SK-N-MC (cell line): ENCODE measurements around the gene MARCOL.

ENCODE experiments used
- DNase-seq: peaks from one replicate; pipeline ENCODE4 v3.0.0-alpha.2; 2011; ENCODE audit warnings: low read depth, low spot score
- H3K27ac ChIP-seq: fragments of 200-600 bp; sonication (generic); 2 replicates; pipeline ENCODE4 v1.5.1; 2016; ENCODE audit warnings: mixed run types
- H3K36me3 ChIP-seq: fragments of 200-600 bp; sonication (generic); 2 replicates; pipeline ENCODE4 v1.6.1; 2017; ENCODE audit warnings: antibody characterized with exemption, low read length, mixed read lengths; ENCODE audit not compliant: insufficient read depth
- H3K4me3 ChIP-seq: fragments of 200-600 bp; sonication (generic); 2 replicates; pipeline ENCODE4 v1.5.1; 2016
- H3K9ac ChIP-seq: fragments of 200-600 bp; sonication (generic); 2 replicates; pipeline ENCODE4 v1.8.0; 2017; ENCODE audit warnings: mixed run types, mixed read lengths; ENCODE audit not compliant: insufficient read length
- H3K9me3 ChIP-seq: fragments of 200-600 bp; sonication (generic); 2 replicates; pipeline ENCODE4 v1.6.1; 2017; ENCODE audit warnings: low read depth, mild to moderate bottlenecking, antibody characterized with exemption, low read length, moderate library complexity, mixed read lengths
- EZH2 ChIP-seq: fragments of 200-600 bp; sonication (generic); IDR thresholded peaks from one replicate; pipeline ENCODE4 v1.6.1; 2017; ENCODE audit warnings: antibody characterized with exemption
- FOXP2 ChIP-seq: optimal IDR thresholded peaks from 2 replicates; pipeline ENCODE3; 2011; ENCODE audit warnings: mild to moderate bottlenecking, moderate library complexity; ENCODE audit not compliant: insufficient read depth; ENCODE audit errors: extremely low read length, control extremely low read depth
- POLR2AphosphoS5 ChIP-seq: IDR thresholded peaks from 2 replicates; pipeline ENCODE4 v1.6.1; 2012; ENCODE audit warnings: mild to moderate bottlenecking, low read depth, low read length, borderline replicate concordance

Gene MARCOL

GRCh38 chr5:148238418-148238794, at the start of gene MARCOL:
MARCOL (plus strand) TSS chr5:148238525; CDS start chr5:148238598, 73 bp downstream.
- no peak for DNase-seq
- TF ChIP-seq FOXP2 (no peak), EZH2 (no peak), POLR2AphosphoS5 (no peak)
- no peaks in the 10 kb centered on the region for H3K36me3 ChIP-seq
- no peak within 1 kb of the TSS for H3K4me3 ChIP-seq
- no peak within 1 kb of the TSS for H3K9ac ChIP-seq
- H3K9me3 ChIP-seq = no peaks in the 10 kb centered on the region
- no peak within 1 kb of the TSS for H3K27ac ChIP-seq

DNA sequence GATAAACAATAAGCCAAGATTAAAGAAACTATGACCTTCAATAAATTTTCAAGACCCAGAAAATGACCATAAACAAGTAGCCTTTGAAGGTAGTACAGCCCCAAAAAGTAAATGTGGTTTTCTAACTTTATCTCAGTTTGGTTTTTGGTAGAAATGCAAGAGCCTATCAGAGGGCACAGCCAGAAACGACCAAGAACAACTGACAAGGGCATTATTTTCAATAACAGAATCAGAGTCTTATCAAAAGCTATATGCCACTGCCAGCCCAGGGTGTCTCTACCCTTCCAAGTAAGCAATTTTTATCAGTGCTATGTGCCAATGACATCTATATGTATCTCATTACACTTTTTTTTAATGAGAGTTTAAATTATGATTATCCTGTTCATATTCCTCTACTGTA, 47.3 kb upstream of the MARCOL start:
- Histone ChIP-seq H3K9ac (no peak overlapping the region), H3K4me3 (no peak overlapping the region), H3K9me3 (no peaks in the 10 kb centered on the region), H3K36me3 (no peaks in the 10 kb centered on the region), H3K27ac (no peak overlapping the region)
- no peak for DNase-seq
- no peak for TF ChIP-seq POLR2AphosphoS5
- no peak for TF ChIP-seq EZH2
- no peak for TF ChIP-seq FOXP2

- no peak overlapping the region for H3K4me3 ChIP-seq
- H3K36me3 ChIP-seq = no peaks in the 10 kb centered on the region
- H3K9me3 ChIP-seq = no peaks in the 10 kb centered on the region
- H3K27ac ChIP-seq = no peak overlapping the region
- no peak for TF ChIP-seq POLR2AphosphoS5
- H3K9ac ChIP-seq = no peak overlapping the region
- no peak for DNase-seq
These were observed 45.1 kb upstream of the MARCOL start for GRCh38 chr5:148193202-148193601.

GRCh38 chr5:148201151-148201550, 37.2 kb upstream of the MARCOL start:
- DNase-seq = no peak
- no peak overlapping the region for H3K27ac ChIP-seq
- H3K9me3 ChIP-seq = no peaks in the 10 kb centered on the region
- no peak overlapping the region for H3K9ac ChIP-seq
- TF ChIP-seq EZH2 = no peak
- TF ChIP-seq POLR2AphosphoS5 = no peak
- TF ChIP-seq FOXP2 = no peak
- no peaks in the 10 kb centered on the region for H3K36me3 ChIP-seq
- H3K4me3 ChIP-seq = no peak overlapping the region

DNA sequence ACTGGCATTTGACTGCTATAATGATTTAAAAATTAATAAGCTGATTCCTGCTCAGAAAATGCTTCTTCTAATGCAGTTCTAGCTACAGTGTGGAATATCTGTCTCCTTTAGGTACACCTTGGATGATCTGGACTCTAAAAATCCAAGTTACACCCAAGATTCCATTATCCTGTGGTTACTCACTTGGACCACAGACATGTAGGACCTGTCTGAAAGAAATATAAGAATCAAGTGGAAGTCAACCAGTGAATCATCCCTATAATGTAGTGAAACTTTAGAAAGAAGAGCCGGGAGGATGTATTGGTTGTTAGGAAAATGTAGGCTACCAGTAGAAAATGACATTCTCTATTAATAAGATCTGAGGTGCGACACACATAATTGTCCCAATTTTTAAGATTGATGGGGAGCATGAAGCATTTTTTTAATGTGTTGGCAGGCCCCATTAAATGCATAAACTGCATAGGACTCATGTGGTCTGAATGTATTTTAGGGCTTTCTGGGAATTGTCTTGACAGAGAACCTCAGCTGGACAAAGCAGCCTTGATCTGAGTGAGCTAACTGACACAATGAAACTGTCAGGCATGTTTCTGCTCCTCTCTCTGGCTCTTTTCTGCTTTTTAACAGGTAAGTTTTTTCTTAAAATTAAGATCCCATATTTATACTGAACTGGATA, 35.7 kb upstream of the MARCOL start, which contains the start of gene SPINK6:
SPINK6 (plus strand) TSS at position 512 of the 673 bp plus-strand sequence; CDS start at position 567, 55 bp downstream.
- Histone ChIP-seq H3K9ac (no peak within 1 kb of the TSS), H3K9me3 (no peaks in the 10 kb centered on the region), H3K4me3 (no peak within 1 kb of the TSS), H3K27ac (no peak within 1 kb of the TSS), H3K36me3 (no peaks in the 10 kb centered on the region)
- DNase-seq = no peak
- TF ChIP-seq EZH2 = no peak
- no peak for TF ChIP-seq FOXP2
- TF ChIP-seq POLR2AphosphoS5 = no peak

- H3K9me3 ChIP-seq = no peaks in the 10 kb centered on the region
- no peaks in the 10 kb centered on the region for H3K36me3 ChIP-seq
- no peak overlapping the region for H3K27ac ChIP-seq
- no peak overlapping the region for H3K4me3 ChIP-seq
- no peak for TF ChIP-seq POLR2AphosphoS5
- TF ChIP-seq EZH2 = no peak
- TF ChIP-seq FOXP2 = no peak
- DNase-seq = no peak
- no peak overlapping the region for H3K9ac ChIP-seq
These were observed 33.1 kb upstream of the MARCOL start for GRCh38 chr5:148205044-148205806.

GRCh38 chr5:148205865-148206264, 32.5 kb upstream of the MARCOL start:
- Histone ChIP-seq H3K27ac (no peak overlapping the region), H3K4me3 (no peak overlapping the region), H3K9ac (no peak overlapping the region), H3K36me3 (no peaks in the 10 kb centered on the region), H3K9me3 (no peaks in the 10 kb centered on the region)
- DNase-seq = no peak
- TF ChIP-seq POLR2AphosphoS5 = no peak
- no peak for TF ChIP-seq EZH2
- no peak for TF ChIP-seq FOXP2

DNA sequence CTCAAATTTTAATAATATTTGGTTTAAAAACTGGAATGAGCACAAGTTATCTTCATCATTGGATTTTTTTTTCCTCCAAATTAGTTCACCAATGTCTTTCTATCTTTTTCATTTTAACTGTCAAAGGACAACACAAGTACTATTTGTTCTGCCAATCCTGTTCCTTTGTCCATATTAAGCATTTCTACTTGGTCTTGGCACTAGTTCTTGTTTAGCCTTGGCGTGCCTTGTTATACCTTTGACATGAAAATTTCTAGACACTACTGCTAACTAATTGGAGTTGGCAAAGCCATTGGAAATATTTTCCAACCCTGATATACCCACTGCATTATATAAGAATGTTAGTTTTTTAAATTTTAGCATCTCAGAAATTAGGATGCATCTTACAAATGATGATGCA, 31.7 kb upstream of the MARCOL start:
- no peak overlapping the region for H3K4me3 ChIP-seq
- no peaks in the 10 kb centered on the region for H3K36me3 ChIP-seq
- TF ChIP-seq POLR2AphosphoS5 (no peak), EZH2 (no peak), FOXP2 (no peak)

DNA sequence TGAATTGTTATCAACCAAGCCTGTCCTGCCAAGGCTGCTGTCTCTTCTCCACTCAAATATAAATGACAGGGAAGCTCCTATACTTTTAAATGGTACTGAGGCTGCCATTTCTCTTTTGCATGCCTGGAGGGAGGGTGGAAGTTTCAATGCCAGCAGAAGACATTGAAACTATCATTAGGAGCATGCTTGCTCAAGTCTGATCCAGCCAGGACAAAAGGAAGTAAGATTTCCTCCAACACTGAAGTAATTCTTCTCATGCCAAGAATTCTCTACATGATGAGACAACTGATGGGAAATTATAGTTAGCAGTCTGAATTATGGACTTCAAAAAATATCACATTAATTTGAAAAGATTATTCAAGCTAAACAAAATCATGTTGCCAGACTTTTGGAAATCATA, 30.1 kb upstream of the MARCOL start:
- Histone ChIP-seq H3K27ac (no peak overlapping the region), H3K9me3 (no peaks in the 10 kb centered on the region), H3K36me3 (no peaks in the 10 kb centered on the region), H3K4me3 (no peak overlapping the region), H3K9ac (no peak overlapping the region)
- no peak for DNase-seq
- TF ChIP-seq EZH2 (no peak), POLR2AphosphoS5 (no peak), FOXP2 (no peak)

More for the DNA sequence above, 31.7 kb upstream of the MARCOL start:
- H3K9me3 ChIP-seq = no peaks in the 10 kb centered on the region
- H3K9ac ChIP-seq = no peak overlapping the region
- no peak overlapping the region for H3K27ac ChIP-seq
- no peak for DNase-seq
